HepG2 (cell line): ENCODE results near the gene CTSZ. TPM values are rescaled to one million over a fixed set of nuclear protein-coding genes. Genes with fewer than 3 reads are reported as not detected.

Experiments
- GTF2F1 ChIP-seq: fragments of 150-350 bp; IDR thresholded peaks from 2 replicates; pipeline ENCODE4 v1.6.1; 2014; ENCODE audit warnings: low read length
- KLF6 ChIP-seq: IDR thresholded peaks from 2 replicates; pipeline ENCODE4 v1.8.0; 2016; ENCODE audit warnings: missing biosample characterization, missing genetic modification reagents
- MZF1 ChIP-seq: sonication (generic); formaldehyde crosslinking; IDR thresholded peaks from 2 replicates; pipeline ENCODE4 v1.8.1; 2023; ENCODE audit warnings: mild to moderate bottlenecking, missing genetic modification reagents, borderline replicate concordance
- POLR2G ChIP-seq: fragments of 200-400 bp; formaldehyde crosslinking; IDR thresholded peaks from 2 replicates; pipeline ENCODE4 v1.6.1; 2018; ENCODE audit warnings: mild to moderate bottlenecking, low read depth, low read length, moderate library complexity
- SIX4 ChIP-seq: sonication (generic); formaldehyde crosslinking; IDR thresholded peaks from 2 replicates; pipeline ENCODE4 v1.4.0; 2020; ENCODE audit warnings: missing genetic modification reagents
- ZNF281 ChIP-seq: sonication (generic); formaldehyde crosslinking; IDR thresholded peaks from 2 replicates; pipeline ENCODE4 v1.4.0; 2020; ENCODE audit warnings: missing genetic modification reagents, borderline replicate concordance
- ZNF33A ChIP-seq: sonication (generic); formaldehyde crosslinking; IDR thresholded peaks from 2 replicates; pipeline ENCODE4 v1.5.1; 2020; ENCODE audit warnings: missing genetic modification reagents, mild to moderate bottlenecking, moderate library complexity, borderline replicate concordance
- ZNF441 ChIP-seq: sonication (generic); formaldehyde crosslinking; IDR thresholded peaks from 2 replicates; pipeline ENCODE4 v1.7.0; 2021; ENCODE audit warnings: missing genetic modification reagents, borderline replicate concordance
- ZNF512 ChIP-seq: sonication (generic); formaldehyde crosslinking; IDR thresholded peaks from 2 replicates; pipeline ENCODE4 v1.4.0; 2020; ENCODE audit warnings: mild to moderate bottlenecking, missing genetic modification reagents
- ZNF557 ChIP-seq: sonication (generic); formaldehyde crosslinking; IDR thresholded peaks from 2 replicates; pipeline ENCODE4 v1.4.0; 2020; ENCODE audit warnings: missing genetic modification reagents
- ZNF597 ChIP-seq: sonication (generic); formaldehyde crosslinking; IDR thresholded peaks from 2 replicates; pipeline ENCODE4 v1.5.0; 2020; ENCODE audit warnings: missing genetic modification reagents
- ZNF652 ChIP-seq: IDR thresholded peaks from 2 replicates; pipeline ENCODE4 v1.6.1; 2016; ENCODE audit warnings: low read depth, borderline replicate concordance
- polyA plus RNA-seq, 8 experiments: library from polyadenylated mRNA; depleted of rRNA in 3 of 8; stranded (reverse) in 7 of 8; unstranded in 1 of 8; fragments of >200 nt; fragmentation: Illumina TruSeq in 4 of 8; extraction: Trizol in 4 of 8; gene quantifications; 2 replicates each; pipeline versions ENCODE4 v1.2.1 to v1.2.3, GENCODE V29; 2011 to 2016; ENCODE audit warnings: low read depth in 4 of 8, missing spikeins in 1 of 8, mixed read lengths in 1 of 8; ENCODE audit not compliant: insufficient read depth in 1 of 8
- total RNA-seq, 5 experiments: library from RNA; depleted of rRNA; stranded (reverse); fragments of >200 nt; fragmentation: Illumina TruSeq; extraction: Trizol; gene quantifications; 2 replicates each; pipeline ENCODE4 v1.2.3, GENCODE V29; 2016; ENCODE audit warnings: low read depth in 1 of 5
- TF ChIP-seq, protein P1 (sequence below): sonication (generic); formaldehyde crosslinking; IDR thresholded peaks from 2 replicates; pipeline ENCODE4 v1.8.1; 2023; ENCODE audit warnings: mild to moderate bottlenecking, missing genetic modification reagents
- TF ChIP-seq, protein P2 (sequence below): sonication (generic); formaldehyde crosslinking; IDR thresholded peaks from 2 replicates; pipeline ENCODE4 v1.5.0; 2020; ENCODE audit warnings: missing genetic modification reagents, mild to moderate bottlenecking, borderline replicate concordance

CTSZ gene
- total and polyA plus RNA-seq, 2 of the 13 experiments (the other 11 are each of a cell fraction or from before 2014, with no cell fraction given) = 0.33 TPM; not detected in 1

GRCh38 chr20:59015812-59016711, 9.0 kb upstream of the CTSZ start (continued):
- TF ChIP-seq ZNF597 (CRISPR knock-in tag) (no peak), ZNF512 (CRISPR knock-in tag) (0 out of 2 replicates have a peak, but pooled peaks have one; percentile 16), SIX4 (CRISPR knock-in tag) (peak; percentile 84), ZNF557 (peak; percentile 73), MZF1 (peak; percentile 85; the same call in 1 of the 2 replicates), ZNF281 (CRISPR knock-in tag) (peak; percentile 57; the same call in 1 of the 2 replicates), ZNF33A (no peak), ZNF441 (CRISPR knock-in tag) (0 out of 2 replicates have a peak, but pooled peaks have one; percentile 70), POLR2G (peak; percentile 45; the same call in 1 of the 2 replicates), ZNF652 (peak; percentile 38; the same call in 1 of the 2 replicates), GTF2F1 (no peak), KLF6 (CRISPR knock-in tag) (no peak)
- TF ChIP-seq, protein P1, sequence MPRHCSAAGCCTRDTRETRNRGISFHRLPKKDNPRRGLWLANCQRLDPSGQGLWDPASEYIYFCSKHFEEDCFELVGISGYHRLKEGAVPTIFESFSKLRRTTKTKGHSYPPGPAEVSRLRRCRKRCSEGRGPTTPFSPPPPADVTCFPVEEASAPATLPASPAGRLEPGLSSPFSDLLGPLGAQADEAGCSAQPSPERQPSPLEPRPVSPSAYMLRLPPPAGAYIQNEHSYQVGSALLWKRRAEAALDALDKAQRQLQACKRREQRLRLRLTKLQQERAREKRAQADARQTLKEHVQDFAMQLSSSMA (CRISPR knock-in tag) = peak; percentile 56; the same call in 1 of the 2 replicates
- TF ChIP-seq, protein P2, sequence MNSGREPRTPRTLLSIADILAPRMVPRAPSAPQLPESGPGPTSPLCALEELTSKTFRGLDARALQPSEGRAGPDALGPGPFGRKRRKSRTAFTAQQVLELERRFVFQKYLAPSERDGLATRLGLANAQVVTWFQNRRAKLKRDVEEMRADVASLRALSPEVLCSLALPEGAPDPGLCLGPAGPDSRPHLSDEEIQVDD = peak; percentile 75; the same call in 1 of the 2 replicates
